Astrocyte (in vitro differentiated cells and primary cell): Measurements from ENCODE around the gene CEP89. TPM values are rescaled to one million over a fixed set of nuclear protein-coding genes. Genes with fewer than 3 reads are reported as not detected.

Source experiments
- DNase-seq: peaks from one replicate; pipeline ENCODE4 v3.0.0-alpha.2; 2010; ENCODE audit warnings: low read depth
- FAIRE-seq: peaks from 2 replicates; lab custom pipeline; 2011; peaks lifted over from hg19 to GRCh38; lab: Jason Lieb, UNC
- H2AFZ ChIP-seq: 2 replicates; pipeline ENCODE4 v1.6.0; 2012; ENCODE audit warnings: low read depth, low read length, inconsistent platforms
- H3K27ac ChIP-seq: 2 replicates; pipeline ENCODE4 v1.5.1; 2011; ENCODE audit warnings: low read depth, low read length, inconsistent platforms
- H3K27me3 ChIP-seq: 2 replicates; pipeline ENCODE4 v1.6.0; 2011; ENCODE audit warnings: low read length, inconsistent platforms; ENCODE audit not compliant: insufficient read depth
- H3K36me3 ChIP-seq: 2 replicates; pipeline ENCODE4 v1.5.1; 2011; ENCODE audit warnings: low read length, inconsistent platforms; ENCODE audit not compliant: insufficient read depth
- H3K4me1 ChIP-seq: 2 replicates; pipeline ENCODE4 v1.5.1; 2011; ENCODE audit warnings: low read length, inconsistent platforms; ENCODE audit not compliant: insufficient read depth
- H3K4me2 ChIP-seq: 2 replicates; pipeline ENCODE4 v1.6.0; 2012; ENCODE audit warnings: low read length, inconsistent platforms
- H3K4me3 ChIP-seq: 2 replicates; pipeline ENCODE4 v1.5.1; 2011; ENCODE audit warnings: low read depth, mild to moderate bottlenecking, low read length, inconsistent platforms; ENCODE audit not compliant: insufficient read depth
- H3K79me2 ChIP-seq: 2 replicates; pipeline ENCODE4 v1.6.0; 2012; ENCODE audit warnings: mild to moderate bottlenecking, low read length, inconsistent platforms; ENCODE audit not compliant: insufficient read depth
- H3K9ac ChIP-seq: 2 replicates; pipeline ENCODE4 v1.6.0; 2012; ENCODE audit warnings: mild to moderate bottlenecking, low read length, inconsistent platforms
- H3K9me3 ChIP-seq: 2 replicates; pipeline ENCODE4 v1.5.1; 2012; ENCODE audit warnings: low read depth, mild to moderate bottlenecking, low read length, inconsistent platforms; ENCODE audit not compliant: insufficient read depth
- H4K20me1 ChIP-seq: 2 replicates; pipeline ENCODE4 v1.6.0; 2012; ENCODE audit warnings: low read length, inconsistent platforms; ENCODE audit not compliant: insufficient read depth
- H3K27ac Mint-ChIP-seq: one replicate; pipeline ENCODE4 v1.8.0; 2021; ENCODE audit warnings: mild to moderate bottlenecking, mixed read lengths; ENCODE audit not compliant: unreplicated experiment
- H3K27me3 Mint-ChIP-seq: one replicate; pipeline ENCODE4 v1.8.0; 2021; ENCODE audit warnings: low read depth, mixed read lengths; ENCODE audit not compliant: unreplicated experiment
- H3K36me3 Mint-ChIP-seq: one replicate; pipeline ENCODE4 v1.8.0; 2021; ENCODE audit warnings: low read depth, mixed read lengths; ENCODE audit not compliant: unreplicated experiment
- H3K4me1 Mint-ChIP-seq: one replicate; pipeline ENCODE4 v1.8.0; 2021; ENCODE audit warnings: low read depth, mixed read lengths; ENCODE audit not compliant: unreplicated experiment
- H3K4me3 Mint-ChIP-seq: one replicate; pipeline ENCODE4 v1.8.0; 2021; ENCODE audit warnings: mild to moderate bottlenecking, moderate library complexity, mixed read lengths; ENCODE audit not compliant: unreplicated experiment
- H3K9me3 Mint-ChIP-seq: one replicate; pipeline ENCODE4 v1.8.0; 2021; ENCODE audit warnings: mild to moderate bottlenecking, mixed read lengths; ENCODE audit not compliant: unreplicated experiment
- CTCF ChIP-seq: IDR thresholded peaks from 2 replicates; pipeline ENCODE4 v1.5.1; 2011; ENCODE audit warnings: low read depth, mild to moderate bottlenecking, inconsistent platforms, low read length, moderate library complexity; ENCODE audit not compliant: insufficient read depth
- EZH2 ChIP-seq: IDR thresholded peaks from 2 replicates; pipeline ENCODE4 v1.6.1; 2012; ENCODE audit warnings: mild to moderate bottlenecking, low read length, inconsistent platforms; ENCODE audit not compliant: insufficient read depth
- total RNA-seq: library from RNA; stranded (reverse); gene quantifications from 2 replicates; pipeline ENCODE4 v1.2.1, GENCODE V29; 2021

CEP89 gene
- total RNA-seq, 1 donor from 2014 or later, result 28.3 TPM

GRCh38 chr19:32875428-32875827, 96.3 kb downstream of the CEP89 start:
- H3K9ac ChIP-seq, result no peak overlapping the region
- peaks cover 9% of the 10 kb centered on the region for H3K4me1 ChIP-seq
- Mint-ChIP-seq H3K27me3 (no peaks in the 10 kb centered on the region), H3K27ac (no peak overlapping the region), H3K4me3 (no peak overlapping the region), H3K36me3 (peaks cover 10% of the 10 kb centered on the region), H3K4me1 (no peaks in the 10 kb centered on the region), H3K9me3 (no peaks in the 10 kb centered on the region)
- no peak overlapping the region for H3K27ac ChIP-seq
- no peaks in the 10 kb centered on the region for H4K20me1 ChIP-seq
- H3K79me2 ChIP-seq, result no peaks in the 10 kb centered on the region
- no peak overlapping the region for H2AFZ ChIP-seq
- H3K4me2 ChIP-seq, result no peak overlapping the region
- no peak for FAIRE-seq
- DNase-seq, result no peak
- H3K9me3 ChIP-seq, result no peaks in the 10 kb centered on the region
- no peaks in the 10 kb centered on the region for H3K36me3 ChIP-seq
- no peak overlapping the region for H3K4me3 ChIP-seq
- no peaks in the 10 kb centered on the region for H3K27me3 ChIP-seq
- no peak for TF ChIP-seq EZH2
- TF ChIP-seq CTCF, result no peak

DNA sequence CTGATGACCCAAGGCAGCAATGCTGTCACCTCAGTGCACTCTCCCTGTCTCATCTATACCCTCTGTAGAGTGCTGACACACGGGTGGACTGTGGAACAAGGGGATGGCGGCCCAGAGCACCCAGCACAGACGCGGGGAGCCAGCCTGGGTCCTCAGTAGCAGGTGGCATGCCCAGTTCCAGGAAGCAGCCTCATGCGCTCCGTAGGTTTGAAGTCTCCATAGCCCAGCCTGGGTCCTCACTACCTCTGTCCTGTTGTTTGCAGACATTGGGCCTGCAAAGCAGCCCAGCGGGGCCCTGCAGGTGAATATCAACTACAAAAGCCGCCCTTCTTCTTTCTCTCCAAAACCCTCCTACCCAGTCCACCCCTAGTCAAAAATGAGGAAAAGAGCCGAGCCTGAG, 97.2 kb downstream of the CEP89 start:
- Histone ChIP-seq H3K4me3 (no peak overlapping the region), H3K9me3 (no peaks in the 10 kb centered on the region), H3K27me3 (no peaks in the 10 kb centered on the region), H3K36me3 (no peaks in the 10 kb centered on the region), H3K27ac (no peak overlapping the region), H3K9ac (no peak overlapping the region), H2AFZ (no peak overlapping the region), H4K20me1 (no peaks in the 10 kb centered on the region), H3K4me1 (peaks cover 9% of the 10 kb centered on the region), H3K79me2 (no peaks in the 10 kb centered on the region), H3K4me2 (no peak overlapping the region)
- DNase-seq, result no peak
- Mint-ChIP-seq H3K4me1 (no peaks in the 10 kb centered on the region), H3K27me3 (no peaks in the 10 kb centered on the region), H3K27ac (no peak overlapping the region), H3K36me3 (peaks cover 6% of the 10 kb centered on the region), H3K9me3 (no peaks in the 10 kb centered on the region), H3K4me3 (no peak overlapping the region)
- TF ChIP-seq CTCF (no peak), EZH2 (no peak)
- FAIRE-seq, result no peak

DNA sequence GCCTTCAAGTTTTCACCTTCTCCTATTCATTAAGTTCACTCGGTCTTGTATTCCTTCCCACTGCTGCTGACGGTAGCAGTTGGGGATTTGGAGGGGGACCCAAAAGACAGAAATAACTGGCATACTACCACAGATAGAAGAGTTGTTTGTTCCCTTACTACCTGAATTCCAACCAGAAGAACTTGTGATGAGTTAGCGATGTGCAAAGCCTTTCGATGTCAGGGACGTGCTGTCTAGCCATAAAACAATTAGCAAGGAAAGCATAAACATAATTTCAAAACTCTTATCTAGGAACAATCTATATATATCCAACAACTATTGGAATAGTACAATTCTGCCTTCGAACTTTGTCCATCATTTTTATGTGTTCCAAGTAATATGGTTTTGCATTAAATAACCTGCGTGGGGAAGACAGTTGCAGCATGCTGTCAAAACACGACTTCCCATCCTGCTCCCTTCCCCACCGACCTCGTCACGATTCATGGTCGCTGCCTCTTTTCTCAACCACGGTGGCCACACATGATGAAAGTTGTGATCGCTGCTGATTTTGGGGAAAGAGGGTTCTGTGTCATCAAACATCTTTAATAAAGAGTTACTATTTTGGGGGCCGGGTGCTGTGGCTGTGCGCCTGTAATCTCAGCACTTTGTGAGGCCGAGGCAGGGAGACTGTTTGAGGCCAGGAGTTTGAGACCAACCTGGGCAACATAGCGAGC, 98.4 kb downstream of the CEP89 start:
- H3K27me3 Mint-ChIP-seq, result no peaks in the 10 kb centered on the region
- no peak overlapping the region for H3K27ac Mint-ChIP-seq
- H3K36me3 ChIP-seq, result no peaks in the 10 kb centered on the region

More for the DNA sequence above, 98.4 kb downstream of the CEP89 start:
- Histone ChIP-seq H3K4me1 (peaks cover 9% of the 10 kb centered on the region), H3K9me3 (no peaks in the 10 kb centered on the region), H3K79me2 (no peaks in the 10 kb centered on the region), H3K27ac (no peak overlapping the region), H3K4me3 (no peak overlapping the region), H2AFZ (no peak overlapping the region), H3K4me2 (no peak overlapping the region), H3K27me3 (no peaks in the 10 kb centered on the region), H4K20me1 (no peaks in the 10 kb centered on the region), H3K9ac (no peak overlapping the region)
- no peak for DNase-seq
- Mint-ChIP-seq H3K4me3 (no peak overlapping the region), H3K36me3 (peaks cover 2% of the 10 kb centered on the region), H3K4me1 (no peaks in the 10 kb centered on the region), H3K9me3 (no peaks in the 10 kb centered on the region)
- TF ChIP-seq EZH2, result no peak
- TF ChIP-seq CTCF, result no peak
- FAIRE-seq, result no peak
